ENCODE results near the gene ARHGEF37. TPM values are rescaled to one million over a fixed set of nuclear protein-coding genes. Genes with fewer than 3 reads are reported as not detected.

Gene ARHGEF37
- total and polyA plus RNA-seq, 2 donors from 2014 or later, result 6.9 to 21.8 TPM

DNA sequence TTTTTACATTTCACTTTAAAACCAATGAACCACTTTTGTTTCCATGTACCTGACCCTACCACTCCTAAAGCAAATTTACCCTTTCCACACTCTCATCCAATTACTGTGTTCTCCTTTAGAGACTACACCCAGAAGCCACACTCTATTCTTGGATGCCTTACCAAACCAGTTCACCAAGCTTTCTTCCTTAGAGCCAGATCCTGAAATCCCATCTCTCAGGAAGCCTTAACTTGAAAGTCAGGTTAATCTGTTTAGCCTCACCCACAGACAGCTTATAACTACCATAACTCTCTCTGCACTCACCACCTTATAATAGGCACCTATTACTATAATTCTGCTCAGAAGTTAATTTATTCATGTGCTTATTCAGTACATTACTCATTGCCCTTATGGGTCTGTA lies 34.3 kb upstream of the ARHGEF37 start:
- Histone ChIP-seq H3K27ac (ENCODE audit: low read depth in 2 of 2, low read length in 2 of 2) (no peak overlapping the region), H3K4me1 (ENCODE audit: control insufficient read depth in 2 of 3, insufficient read depth in 2 of 3, low read depth in 1 of 3, low read length in 3 of 3) (peaks cover 0 to 25% (median 21%) of the 10 kb centered on the region in 3 donors), H3K4me3 (ENCODE audit: low read length in 3 of 3) (peak overlapping the region in 1 of 3 donors; percentile 24), H3K36me3 (ENCODE audit: control insufficient read depth in 2 of 3, insufficient read depth in 3 of 3, low read length in 3 of 3) (peaks cover 5 to 28% (median 12%) of the 10 kb centered on the region in 3 donors), H3K27me3 (ENCODE audit: control insufficient read depth, insufficient read depth, low read length) (no peaks in the 10 kb centered on the region), H3K9me3 (ENCODE audit: control insufficient read depth in 2 of 3, insufficient read depth in 1 of 3, low read length in 3 of 3) (no peaks in the 10 kb centered on the region), H3K9ac (ENCODE audit: low read length in 3 of 3) (peak overlapping the region in 1 of 3 donors; percentile 36)
- TF ChIP-seq CTCF (IDR thresholded peaks at IDR 0.05; ENCODE audit: borderline replicate concordance, extremely low read depth, insufficient read depth), result no peak
- no peak for FAIRE-seq
- intact Hi-C loops (cut with DNase I), result no loop called here
- DNase-seq, result no peak

GRCh38 chr5:149549461-149550267 lies 31.6 kb upstream of the ARHGEF37 start:
- FAIRE-seq (no peak), DNase-seq (peak in 4 of 5 donors; percentile 55 to 82 (median 69))

DNA sequence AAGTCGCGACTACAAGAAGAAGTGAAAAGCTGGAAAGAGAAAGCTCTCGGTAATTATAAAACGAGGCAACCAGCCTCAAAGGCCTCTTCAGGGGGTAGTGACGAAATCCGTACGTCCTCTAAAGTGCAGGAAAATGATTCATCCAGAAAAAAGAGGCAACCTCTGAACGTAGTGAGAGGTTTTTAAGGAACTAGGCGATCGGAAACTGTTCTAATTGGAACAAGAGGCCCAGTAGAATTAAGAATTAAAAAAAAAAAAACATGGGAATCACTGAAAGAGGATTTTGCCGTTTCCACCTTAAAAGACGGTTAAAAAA lies 31.1 kb upstream of the ARHGEF37 start:
- peak overlapping the region; percentile 97 to 98 for H3K27ac ChIP-seq (ENCODE audit: low read depth in 2 of 2, low read length in 2 of 2)
- H3K27me3 ChIP-seq (ENCODE audit: control insufficient read depth, insufficient read depth, low read length), result no peaks in the 10 kb centered on the region
- intact Hi-C loops (cut with DNase I), result no loop called here
- H3K36me3 ChIP-seq (ENCODE audit: control insufficient read depth in 2 of 3, insufficient read depth in 3 of 3, low read length in 3 of 3), result peaks cover 2 to 16% (median 6%) of the 10 kb centered on the region in 3 donors
- FAIRE-seq (no peak), DNase-seq (no peak)
- H3K9ac ChIP-seq (ENCODE audit: low read length in 3 of 3), result peak overlapping the region; percentile 97 to 100 (median 99)
- no peak for TF ChIP-seq CTCF (IDR thresholded peaks at IDR 0.05; ENCODE audit: borderline replicate concordance, extremely low read depth, insufficient read depth)
- peaks cover 0 to 17% (median 13%) of the 10 kb centered on the region in 3 donors for H3K4me1 ChIP-seq (ENCODE audit: control insufficient read depth in 2 of 3, insufficient read depth in 2 of 3, low read depth in 1 of 3, low read length in 3 of 3)
- no peaks in the 10 kb centered on the region for H3K9me3 ChIP-seq (ENCODE audit: control insufficient read depth in 2 of 3, insufficient read depth in 1 of 3, low read length in 3 of 3)
- peak overlapping the region; percentile 89 to 99 (median 97) for H3K4me3 ChIP-seq (ENCODE audit: low read length in 3 of 3)

More at GRCh38 chr5:149549461-149550267, 31.6 kb upstream of the ARHGEF37 start:
- H3K9me3 ChIP-seq (ENCODE audit: control insufficient read depth in 2 of 3, insufficient read depth in 1 of 3, low read length in 3 of 3), result no peaks in the 10 kb centered on the region
- intact Hi-C loops (cut with DNase I), result no loop called here
- no peaks in the 10 kb centered on the region for H3K27me3 ChIP-seq (ENCODE audit: control insufficient read depth, insufficient read depth, low read length)
- peak overlapping the region; percentile 89 to 99 (median 97) for H3K4me3 ChIP-seq (ENCODE audit: low read length in 3 of 3)
- peaks cover 0 to 19% (median 15%) of the 10 kb centered on the region in 3 donors for H3K4me1 ChIP-seq (ENCODE audit: control insufficient read depth in 2 of 3, insufficient read depth in 2 of 3, low read depth in 1 of 3, low read length in 3 of 3)
- TF ChIP-seq CTCF (IDR thresholded peaks at IDR 0.05; ENCODE audit: borderline replicate concordance, extremely low read depth, insufficient read depth), result no peak
- H3K36me3 ChIP-seq (ENCODE audit: control insufficient read depth in 2 of 3, insufficient read depth in 3 of 3, low read length in 3 of 3), result peaks cover 2 to 21% (median 8%) of the 10 kb centered on the region in 3 donors
- H3K27ac ChIP-seq (ENCODE audit: low read depth in 2 of 2, low read length in 2 of 2), result peak overlapping the region; percentile 97 to 98
- peak overlapping the region; percentile 97 to 100 (median 99) for H3K9ac ChIP-seq (ENCODE audit: low read length in 3 of 3)
